ENCODE data around the gene LINC01488. TPM values are rescaled to one million over a fixed set of nuclear protein-coding genes. Genes with fewer than 3 reads are reported as not detected.

Gene LINC01488
- total RNA-seq, 4 donors from 2014 or later = not detected

DNA sequence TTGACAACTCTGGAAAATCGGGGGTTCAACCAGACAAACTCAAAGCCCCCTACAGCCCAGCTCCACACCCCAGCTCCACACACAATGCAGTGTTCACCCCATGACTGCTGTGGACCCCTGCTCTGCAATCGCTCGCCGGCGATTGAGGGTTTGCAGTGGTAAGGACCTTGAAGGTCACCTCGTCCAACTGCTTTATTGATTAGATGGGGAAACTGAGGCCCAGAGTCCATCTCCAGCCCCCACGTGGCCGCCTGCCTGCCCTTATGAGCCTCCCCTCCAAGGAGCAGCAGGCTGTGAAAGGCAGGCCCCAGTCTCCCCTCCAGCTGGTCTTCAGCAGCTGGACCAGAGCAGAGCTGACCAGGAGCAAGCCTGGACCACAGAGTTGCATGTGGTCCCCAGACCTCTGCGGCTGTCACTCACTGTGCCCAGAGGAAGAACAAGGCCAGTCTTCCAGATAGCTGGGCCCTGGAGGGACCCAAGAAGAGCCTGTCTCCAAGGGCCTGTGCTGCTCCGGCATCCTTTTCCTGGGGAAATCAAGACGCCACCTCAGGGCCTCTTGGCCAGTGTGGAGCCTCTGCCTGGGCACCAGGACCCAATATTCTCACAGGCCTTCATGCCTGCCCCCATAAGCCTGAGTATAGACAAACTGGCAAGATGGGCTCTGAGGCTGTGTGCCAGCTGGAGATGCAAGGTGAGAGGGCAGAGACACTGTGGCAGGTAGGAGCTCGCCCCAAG, 8.8 kb upstream of the LINC01488 start:
- no peak for TF ChIP-seq POLR2A (IDR thresholded peaks at IDR 0.05)
- no peak overlapping the region for H3K4me3 ChIP-seq (ENCODE audit: low read depth, poor library complexity, severe bottlenecking)
- WGBS, 2 donors = 91 to 94% methylated on average over 10 of the region's 12 CpGs
- intact Hi-C loops (cut with DNase I; ENCODE audit: low total_unique reads) = no loop called here
- no peak for DNase-seq (ENCODE audit: low spot score in 2 of 2)

DNA sequence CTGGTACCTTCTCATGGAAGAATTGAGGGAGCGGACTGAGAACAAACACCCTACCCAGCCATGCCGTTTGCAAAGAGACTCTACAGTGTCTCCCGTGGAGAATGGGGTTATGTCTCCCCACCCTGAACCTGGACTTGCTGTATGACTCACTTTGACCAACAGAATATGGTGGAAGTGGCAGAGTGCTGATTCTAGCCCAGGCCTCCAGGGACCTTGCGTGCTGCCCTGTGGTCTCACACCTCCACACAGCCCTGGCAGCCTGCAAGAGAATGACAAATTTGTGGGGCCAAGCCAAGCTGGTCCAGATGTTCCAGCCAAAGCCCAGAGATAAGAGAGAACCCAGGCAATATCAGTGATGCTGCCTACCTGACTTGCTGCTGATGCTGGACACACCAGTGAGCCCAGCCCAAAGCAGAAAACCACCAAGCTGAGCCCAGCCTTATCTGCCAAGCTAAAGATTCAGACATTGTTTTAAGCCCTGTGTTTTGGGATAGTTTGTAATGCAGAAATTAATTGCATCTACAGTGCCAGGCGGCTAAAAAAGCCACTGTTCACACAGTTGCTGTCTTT, 8.1 kb upstream of the LINC01488 start:
- no peak for DNase-seq (ENCODE audit: low spot score in 2 of 2)
- 91 to 98% methylated on average over 5 of the region's 5 CpGs for WGBS, 2 donors
- intact Hi-C loops (cut with DNase I; ENCODE audit: low total_unique reads) = no loop called here
- H3K4me3 ChIP-seq (ENCODE audit: low read depth, poor library complexity, severe bottlenecking) = no peak overlapping the region
- no peak for TF ChIP-seq POLR2A (IDR thresholded peaks at IDR 0.05)
- TF ChIP-seq, protein P1, sequence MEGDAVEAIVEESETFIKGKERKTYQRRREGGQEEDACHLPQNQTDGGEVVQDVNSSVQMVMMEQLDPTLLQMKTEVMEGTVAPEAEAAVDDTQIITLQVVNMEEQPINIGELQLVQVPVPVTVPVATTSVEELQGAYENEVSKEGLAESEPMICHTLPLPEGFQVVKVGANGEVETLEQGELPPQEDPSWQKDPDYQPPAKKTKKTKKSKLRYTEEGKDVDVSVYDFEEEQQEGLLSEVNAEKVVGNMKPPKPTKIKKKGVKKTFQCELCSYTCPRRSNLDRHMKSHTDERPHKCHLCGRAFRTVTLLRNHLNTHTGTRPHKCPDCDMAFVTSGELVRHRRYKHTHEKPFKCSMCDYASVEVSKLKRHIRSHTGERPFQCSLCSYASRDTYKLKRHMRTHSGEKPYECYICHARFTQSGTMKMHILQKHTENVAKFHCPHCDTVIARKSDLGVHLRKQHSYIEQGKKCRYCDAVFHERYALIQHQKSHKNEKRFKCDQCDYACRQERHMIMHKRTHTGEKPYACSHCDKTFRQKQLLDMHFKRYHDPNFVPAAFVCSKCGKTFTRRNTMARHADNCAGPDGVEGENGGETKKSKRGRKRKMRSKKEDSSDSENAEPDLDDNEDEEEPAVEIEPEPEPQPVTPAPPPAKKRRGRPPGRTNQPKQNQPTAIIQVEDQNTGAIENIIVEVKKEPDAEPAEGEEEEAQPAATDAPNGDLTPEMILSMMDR (IDR thresholded peaks at IDR 0.05) = no peak

DNA sequence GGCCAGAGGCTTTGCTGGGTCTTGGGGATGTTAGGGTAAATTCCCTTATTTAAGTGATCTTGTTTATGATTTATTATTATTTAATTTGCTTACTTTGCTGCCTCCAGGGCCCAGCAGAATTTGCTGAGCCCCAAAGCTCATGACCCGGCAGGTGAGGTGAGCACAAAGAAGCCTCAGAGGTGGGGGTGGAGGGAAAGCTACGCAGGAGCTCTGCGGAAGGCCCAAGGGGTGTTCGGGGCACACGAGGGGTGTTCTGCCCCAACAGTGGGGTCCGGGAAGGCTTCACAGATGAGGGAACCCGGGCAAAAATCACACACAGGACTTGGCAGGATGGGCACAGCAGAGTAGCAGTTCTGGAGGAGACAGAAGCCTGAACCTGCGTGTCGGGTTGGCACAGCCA, 6.7 kb upstream of the LINC01488 start:
- no peak for DNase-seq (ENCODE audit: low spot score in 2 of 2)
- TF ChIP-seq POLR2A (IDR thresholded peaks at IDR 0.05) = no peak
- TF ChIP-seq, protein P1 (IDR thresholded peaks at IDR 0.05) = no peak
- intact Hi-C loops (cut with DNase I; ENCODE audit: low total_unique reads) = no loop called here
- 89 to 91% methylated on average over 9 of the region's 9 CpGs for WGBS, 2 donors
- no peak overlapping the region for H3K4me3 ChIP-seq (ENCODE audit: low read depth, poor library complexity, severe bottlenecking)

DNA sequence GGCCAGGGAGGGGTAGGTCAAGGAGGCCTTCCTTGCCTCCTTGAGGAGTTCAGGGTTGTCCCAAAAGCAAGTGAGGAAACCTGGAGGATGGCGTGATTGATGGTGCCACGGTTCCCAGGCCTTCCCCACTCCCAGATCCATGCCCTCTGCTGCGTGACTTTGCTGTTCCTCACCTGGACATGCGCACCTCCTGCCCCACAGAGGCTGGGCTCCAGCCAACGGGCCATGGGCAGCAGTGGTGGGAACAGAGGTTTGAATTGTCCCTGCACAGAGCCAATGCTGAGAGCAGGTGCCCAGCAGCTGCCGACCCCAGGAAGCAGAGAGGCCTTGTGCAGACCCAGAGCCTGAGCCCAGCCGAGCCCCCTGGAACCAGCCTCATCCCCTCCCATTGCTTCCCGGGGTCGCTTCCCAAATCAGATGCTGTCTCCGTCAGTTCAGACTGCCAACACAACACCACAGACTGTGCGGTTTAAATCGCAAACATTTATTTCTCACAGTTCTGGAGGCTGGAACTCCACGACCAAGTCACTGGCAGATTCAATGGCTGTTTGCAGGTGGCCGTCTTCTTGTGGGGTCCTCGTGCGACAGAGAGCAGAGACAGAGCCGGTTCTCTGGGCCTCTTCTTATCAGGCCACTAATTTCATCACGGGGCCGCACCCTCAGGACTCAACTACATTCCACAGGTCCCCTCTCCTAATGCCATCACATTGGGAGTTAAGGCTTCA, 6.2 kb upstream of the LINC01488 start:
- WGBS, 2 donors = 91 to 92% methylated on average over 18 to 19 of the region's 19 CpGs
- no peak for DNase-seq (ENCODE audit: low spot score in 2 of 2)
- intact Hi-C loops (cut with DNase I; ENCODE audit: low total_unique reads) = no loop called here
- H3K4me3 ChIP-seq (ENCODE audit: low read depth, poor library complexity, severe bottlenecking) = no peak overlapping the region
- TF ChIP-seq POLR2A (IDR thresholded peaks at IDR 0.05) = no peak
- TF ChIP-seq, protein P1 (IDR thresholded peaks at IDR 0.05) = no peak

DNA sequence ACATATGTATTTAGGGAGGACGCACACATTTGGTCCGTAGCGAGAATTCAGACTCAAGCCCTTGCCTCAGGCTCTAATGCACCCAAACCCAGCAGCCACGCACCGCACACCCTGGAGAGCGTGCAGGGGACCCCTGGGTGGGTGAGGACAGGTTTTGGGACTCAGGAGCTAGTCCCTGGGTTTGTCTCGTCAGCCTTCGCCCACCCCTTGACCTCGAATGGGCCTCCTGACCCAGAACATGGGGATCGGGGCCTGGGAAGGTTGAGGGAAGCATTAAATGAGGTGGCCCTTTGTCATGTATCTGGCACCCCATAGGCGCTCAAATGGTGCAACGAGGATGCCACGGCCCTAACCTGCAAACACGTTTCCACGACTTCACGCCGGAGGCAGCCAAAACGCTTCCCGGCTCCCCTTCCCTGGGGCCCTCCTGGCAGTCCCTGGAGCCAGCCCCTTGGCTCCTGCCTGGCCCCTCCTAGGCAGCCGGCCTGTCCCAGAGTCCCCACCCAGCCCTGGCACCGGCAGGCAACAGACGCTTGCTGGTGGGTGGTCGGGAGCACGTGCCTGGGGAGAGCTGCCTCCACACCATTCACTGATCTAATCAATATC, 5.5 kb upstream of the LINC01488 start:
- TF ChIP-seq POLR2A (IDR thresholded peaks at IDR 0.05) = no peak
- TF ChIP-seq, protein P1 (IDR thresholded peaks at IDR 0.05) = no peak
- WGBS, 2 donors = 66 to 68% methylated on average over 23 of the region's 24 CpGs
- no peak for DNase-seq (ENCODE audit: low spot score in 2 of 2)
- no peak overlapping the region for H3K4me3 ChIP-seq (ENCODE audit: low read depth, poor library complexity, severe bottlenecking)
- intact Hi-C loops (cut with DNase I; ENCODE audit: low total_unique reads) = no loop called here

DNA sequence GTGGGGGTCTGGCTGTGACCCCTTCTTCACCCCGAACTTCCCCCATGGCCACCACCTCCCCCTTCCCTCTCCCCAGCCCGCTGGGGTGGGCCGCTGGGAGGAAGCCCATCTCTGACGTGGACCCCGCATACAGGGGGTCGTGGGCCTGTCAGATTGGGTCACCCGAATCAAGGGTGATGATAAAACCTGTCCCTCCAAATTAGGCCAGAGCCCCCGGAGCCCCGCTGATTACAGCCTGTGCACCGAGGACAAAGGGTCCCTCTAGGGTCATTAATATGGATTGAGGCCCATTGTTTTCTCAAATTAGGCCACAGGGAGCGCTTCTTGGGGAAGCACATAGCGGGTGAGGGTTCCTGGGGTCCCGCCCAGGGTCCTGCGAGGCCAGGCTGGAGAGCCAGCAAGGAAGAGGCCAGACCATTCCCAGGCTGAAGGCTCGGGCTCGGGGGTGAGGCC, 4.9 kb upstream of the LINC01488 start:
- no peak overlapping the region for H3K4me3 ChIP-seq (ENCODE audit: low read depth, poor library complexity, severe bottlenecking)
- no peak for DNase-seq (ENCODE audit: low spot score in 2 of 2)
- intact Hi-C loops (cut with DNase I; ENCODE audit: low total_unique reads) = no loop called here
- 89 to 91% methylated on average over 15 to 16 of the region's 16 CpGs for WGBS, 2 donors
- TF ChIP-seq, protein P1 (IDR thresholded peaks at IDR 0.05) = no peak
- no peak for TF ChIP-seq POLR2A (IDR thresholded peaks at IDR 0.05)
